Measurements from ENCODE around the gene GBX2. TPM values are rescaled to one million over a fixed set of nuclear protein-coding genes. Genes with fewer than 3 reads are reported as not detected.
A peak's percentile ranks its signal among the peaks of the same experiment; 100 is the strongest.

The GBX2 gene
- total RNA-seq, 1 experiment from 2014 or later, result 0.31 TPM

GRCh38 chr2:236180831-236181453 is 12.8 kb upstream of the GBX2 start:
- Histone ChIP-seq H3K23me2 (ENCODE audit: insufficient read length, low read depth, low read length, poor library complexity, severe bottlenecking) (peaks cover 12% of the 10 kb centered on the region), H3T11ph (ENCODE audit: low read length) (no peak overlapping the region), H3K27me3 (ENCODE audit: insufficient read depth, low read length) (peaks cover 2% of the 10 kb centered on the region; the same call in 1 of the 2 replicates), H3K4ac (ENCODE audit: low read depth, low read length) (no peak overlapping the region), H3K9ac (ENCODE audit: extremely low read depth, insufficient read length, low read length) (no peak overlapping the region), H3K79me1 (ENCODE audit: insufficient read depth, low read depth, low read length, poor library complexity, severe bottlenecking) (no peaks in the 10 kb centered on the region), H3K27ac (ENCODE audit: insufficient read length, low read depth, low read length) (no peak overlapping the region), H2BK15ac (ENCODE audit: low read depth, low read length) (no peak overlapping the region), H4K91ac (ENCODE audit: insufficient read length, low read depth, low read length) (no peak overlapping the region), H3K79me2 (ENCODE audit: insufficient read depth, low read length) (no peaks in the 10 kb centered on the region), H3K23ac (ENCODE audit: insufficient read length, low read depth, low read length) (no peak overlapping the region), H4K8ac (replicated peaks; ENCODE audit: insufficient read length, low read depth, low read length) (no peak overlapping the region), H3K56ac (ENCODE audit: insufficient read length, low read depth, low read length) (no peak overlapping the region), H2BK20ac (ENCODE audit: low read depth, low read length, poor library complexity, severe bottlenecking) (no peak overlapping the region), H3K9me3 (ENCODE audit: control insufficient read depth, low read depth, low read length) (no peaks in the 10 kb centered on the region), H2BK120ac (ENCODE audit: low read depth, low read length, poor library complexity, severe bottlenecking) (no peak overlapping the region), H2BK12ac (ENCODE audit: insufficient read length, low read depth, low read length) (no peak overlapping the region), H3K4me1 (ENCODE audit: insufficient read depth, low read length) (no peaks in the 10 kb centered on the region), H2BK5ac (ENCODE audit: insufficient read length, low read length) (no peak overlapping the region), H4K20me1 (ENCODE audit: control insufficient read depth, insufficient read depth, insufficient read length) (no peaks in the 10 kb centered on the region), H3K14ac (ENCODE audit: insufficient read depth, low read length) (no peak overlapping the region), H2AK5ac (ENCODE audit: insufficient read length, low read length) (no peak overlapping the region), H4K5ac (ENCODE audit: insufficient read length, low read depth, low read length) (no peak overlapping the region), H3K18ac (ENCODE audit: insufficient read length, low read depth, low read length) (no peak overlapping the region), H2AFZ (ENCODE audit: low read length) (no peak overlapping the region), H3K4me2 (ENCODE audit: insufficient read depth, insufficient read length, low read length) (no peak overlapping the region)
- Mint-ChIP-seq H3K4me3 (no peak overlapping the region), H3K4me1 (peaks cover 11 to 24% of the 10 kb centered on the region in 2 experiments), H3K27ac (no peak overlapping the region), H3K27me3 (ENCODE audit: low read depth) (peaks cover 88% of the 10 kb centered on the region), H3K36me3 (ENCODE audit: insufficient read depth in 1 of 3, low read depth in 3 of 3) (peaks cover 0 to 4% (median 0%) of the 10 kb centered on the region in 3 experiments; a peak in 2 of 7 replicates), H3K9me3 (peaks cover 15 to 18% of the 10 kb centered on the region in 2 experiments)
- peak; percentile 63 for DNase-seq
- TF ChIP-seq CTCF (conservative IDR thresholded peaks at IDR 0.05), result peak; percentile 91
- no CpG with 5 or more reads among the region's 9 CpGs for WGBS (ENCODE audit: extremely low coverage, insufficient read length, low lambda C conversion rate)
